ENCODE data around the gene LIPA.
"Not testable (repeated sequence)": the region's sequence is repeated elsewhere in the genome, so short reads cannot be mapped to it uniquely, and the experiment has no call there.

The LIPA gene

GRCh38 chr10:89269433-89270152 is 18.0 kb upstream of the LIPA start:
- DNase-seq = no peak

- DNase-seq = no peak
Observed at GRCh38 chr10:89266721-89267453, 15.3 kb upstream of the LIPA start.

GRCh38 chr10:89263531-89263930 is 12.0 kb upstream of the LIPA start:
- no peak for DNase-seq

GRCh38 chr10:89263091-89263490 is 11.5 kb upstream of the LIPA start:
- no peak for DNase-seq

GRCh38 chr10:89262086-89263051 is 10.8 kb upstream of the LIPA start:
- no peak for DNase-seq

GRCh38 chr10:89258881-89259280 is 7.3 kb upstream of the LIPA start:
- no peak for DNase-seq

GRCh38 chr10:89257581-89257980 is 6.0 kb upstream of the LIPA start:
- DNase-seq = no peak

- no peak for DNase-seq
Observed at GRCh38 chr10:89256962-89257361, 5.4 kb upstream of the LIPA start.

- DNase-seq = no peak
Observed at GRCh38 chr10:89256340-89256739, 4.8 kb upstream of the LIPA start.

GRCh38 chr10:89255793-89256192 is 4.2 kb upstream of the LIPA start:
- DNase-seq = no peak

GRCh38 chr10:89255091-89255579 is 3.6 kb upstream of the LIPA start:
- not testable (repeated sequence) for DNase-seq

GRCh38 chr10:89252225-89252585 is 630 bp upstream of the LIPA start:
- no peak for DNase-seq

GRCh38 chr10:89250865-89251408 is 638 bp downstream of the LIPA start:
- DNase-seq = no peak

GRCh38 chr10:89248990-89249389 is 2.6 kb downstream of the LIPA start:
- DNase-seq = no peak

- not testable (repeated sequence) for DNase-seq
Observed at GRCh38 chr10:89247623-89248022, 4.0 kb downstream of the LIPA start.

- no peak for DNase-seq
Observed at GRCh38 chr10:89245802-89246201, 5.8 kb downstream of the LIPA start.

- no peak for DNase-seq
Observed at GRCh38 chr10:89242840-89243568, 8.6 kb downstream of the LIPA start.

- no peak for DNase-seq
Observed at GRCh38 chr10:89242345-89242684, 9.3 kb downstream of the LIPA start.

GRCh38 chr10:89241486-89242344 is 9.9 kb downstream of the LIPA start:
- no peak for DNase-seq

GRCh38 chr10:89241026-89241425 is 10.5 kb downstream of the LIPA start:
- DNase-seq = no peak

- DNase-seq = no peak
Observed at GRCh38 chr10:89240519-89240918, 11.1 kb downstream of the LIPA start.
